Measurements from ENCODE around the gene CPSF3.

Gene CPSF3

GRCh38 chr2:9517118-9517782, 93.8 kb downstream of the CPSF3 start:
- no peak overlapping the region for H3K4me3 ChIP-seq (ENCODE audit: low read depth, low read length)
- no peak for DNase-seq (ENCODE audit: low read depth)
- no peak for TF ChIP-seq CTCF (IDR thresholded peaks at IDR 0.05; ENCODE audit: insufficient read depth, low read depth, low read length, missing control alignments)

- TF ChIP-seq CTCF (IDR thresholded peaks at IDR 0.05; ENCODE audit: insufficient read depth, low read depth, low read length, missing control alignments) = no peak
- H3K4me3 ChIP-seq (ENCODE audit: low read depth, low read length) = no peak overlapping the region
- no peak for DNase-seq (ENCODE audit: low read depth)
These were observed 94.7 kb downstream of the CPSF3 start for GRCh38 chr2:9518163-9518562.

GRCh38 chr2:9518780-9519179, 95.3 kb downstream of the CPSF3 start:
- H3K4me3 ChIP-seq (ENCODE audit: low read depth, low read length) = no peak overlapping the region
- no peak for TF ChIP-seq CTCF (IDR thresholded peaks at IDR 0.05; ENCODE audit: insufficient read depth, low read depth, low read length, missing control alignments)

GRCh38 chr2:9519250-9519649, 95.8 kb downstream of the CPSF3 start:
- no peak for TF ChIP-seq CTCF (IDR thresholded peaks at IDR 0.05; ENCODE audit: insufficient read depth, low read depth, low read length, missing control alignments)
- H3K4me3 ChIP-seq (ENCODE audit: low read depth, low read length) = no peak overlapping the region
- DNase-seq (ENCODE audit: low read depth) = no peak

More at GRCh38 chr2:9518780-9519179, 95.3 kb downstream of the CPSF3 start:
- DNase-seq (ENCODE audit: low read depth) = no peak
